A549 (cell line): ENCODE results near the gene MTHFD2L. TPM values are rescaled to one million over a fixed set of nuclear protein-coding genes. Genes with fewer than 3 reads are reported as not detected.

Experiments
- ATAC-seq, 2 experiments: fragments of 200-7000 bp in 1 of 2; fragments of >200 bp in 1 of 2; cut with Nextera tagmentation in 1 of 2; cut with Tn5 transposase in 1 of 2; 3 replicates each; pipeline versions ENCODE4 v1.8.0 to v1.9.1; 2018 to 2020; ENCODE audit warnings: mild to moderate bottlenecking in 1 of 2, moderate library complexity in 1 of 2
- CTCF ChIA-PET: fragments of 300-600 bp; sonication (Branson Sonifier 250); formaldehyde crosslinking; extraction: SDS; loops from one replicate; lab custom pipeline; 2021; ENCODE audit warnings: antibody characterized with exemption, inconsistent platforms; lab: Yijun Ruan, JAX
- POLR2A ChIA-PET: fragments of 350-600 bp; formaldehyde crosslinking; extraction: SDS; loops from one replicate; lab custom pipeline; 2021; ENCODE audit warnings: antibody characterized with exemption, inconsistent platforms; lab: Yijun Ruan, JAX
- DNase-seq, 2 experiments: peaks; one replicate each; pipeline versions ENCODE4 v3.0.0 to v3.0.0-alpha.2; 2011 to 2016; ENCODE audit warnings: low read depth in 1 of 2, low spot score in 1 of 2
- FAIRE-seq: peaks from 2 replicates; lab custom pipeline; 2011; peaks lifted over from hg19 to GRCh38; lab: Jason Lieb, UNC
- H3K27ac ChIP-seq, 2 experiments: fragments of >200 bp; sonication (Bioruptor Twin); formaldehyde crosslinking; 3 replicates each; pipeline ENCODE4 v1.5.1; 2016 to 2017
- H3K4me1 ChIP-seq: fragments of >200 bp; sonication (Bioruptor Twin); formaldehyde crosslinking; 3 replicates; pipeline ENCODE4 v1.6.1; 2016
- H3K4me2 ChIP-seq: fragments of >200 bp; sonication (Bioruptor Twin); formaldehyde crosslinking; 3 replicates; pipeline ENCODE4 v1.6.1; 2016
- H3K4me3 ChIP-seq: fragments of >200 bp; sonication (Bioruptor Twin); formaldehyde crosslinking; 3 replicates; pipeline ENCODE4 v1.5.1; 2016
- H3K9me3 ChIP-seq: fragments of >200 bp; sonication (Bioruptor Twin); formaldehyde crosslinking; 3 replicates; pipeline ENCODE4 v1.6.1; 2016
- BCL3 ChIP-seq: fragments of >200 bp; sonication (Bioruptor Twin); formaldehyde crosslinking; IDR thresholded peaks from 3 replicates; pipeline ENCODE4 v1.6.1; 2016
- BHLHE40 ChIP-seq: IDR thresholded peaks from 2 replicates; pipeline ENCODE4 v1.6.1; 2012; ENCODE audit warnings: low read depth, low read length, inconsistent platforms
- CBX8 ChIP-seq: fragments of 200-600 bp; sonication (generic); IDR thresholded peaks from 2 replicates; pipeline ENCODE4 v1.6.1; 2016
- CEBPB ChIP-seq, 2 experiments: fragments of >200 bp in 1 of 2; sonication (Bioruptor Twin) in 1 of 2; formaldehyde crosslinking in 1 of 2; IDR thresholded peaks; 2 replicates each; pipeline ENCODE4 v1.6.1; 2012 to 2016
- E2F6 ChIP-seq: IDR thresholded peaks from 2 replicates; pipeline ENCODE4 v1.6.1; 2012; ENCODE audit warnings: low read depth, borderline replicate concordance
- EHF ChIP-seq: fragments of 250-450 bp; sonication (Bioruptor Pico); IDR thresholded peaks from 2 replicates; pipeline ENCODE4 v1.5.0; 2020; ENCODE audit warnings: mild to moderate bottlenecking
- EHMT2 ChIP-seq: fragments of 200-600 bp; sonication (generic); IDR thresholded peaks from 2 replicates; pipeline ENCODE4 v1.6.1; 2016; ENCODE audit warnings: antibody characterized with exemption, low read depth, mild to moderate bottlenecking, moderate library complexity
- ELK1 ChIP-seq: fragments of 150-350 bp; IDR thresholded peaks from 2 replicates; pipeline ENCODE4 v1.6.1; 2014; ENCODE audit warnings: low read depth, mild to moderate bottlenecking, low read length
- EP300 ChIP-seq, 2 experiments: fragments of >200 bp; sonication (Bioruptor Twin); formaldehyde crosslinking; IDR thresholded peaks; 2 replicates in 1 of 2; 3 replicates in 1 of 2; pipeline ENCODE4 v1.6.1; 2016 to 2017
- ESRRA ChIP-seq: fragments of 150-350 bp; IDR thresholded peaks from 2 replicates; pipeline ENCODE4 v1.6.1; 2014; ENCODE audit warnings: mild to moderate bottlenecking, low read length, borderline replicate concordance
- FOSL2 ChIP-seq, 2 experiments: fragments of 450-650 bp in 1 of 2; fragments of >200 bp in 1 of 2; sonication (Bioruptor Twin) in 1 of 2; formaldehyde crosslinking; IDR thresholded peaks; 2 replicates each; pipeline versions ENCODE4 v1.5.0 to v1.6.1; 2016 to 2020; ENCODE audit warnings: mild to moderate bottlenecking in 1 of 2, moderate library complexity in 1 of 2
- FOXS1 ChIP-seq: fragments of 250-450 bp; sonication (Bioruptor Pico); IDR thresholded peaks from 2 replicates; pipeline ENCODE4 v1.5.0; 2020; ENCODE audit warnings: mild to moderate bottlenecking, moderate library complexity
- HDAC2 ChIP-seq: fragments of 200-600 bp; sonication (generic); IDR thresholded peaks from 2 replicates; pipeline ENCODE4 v1.6.1; 2016
- HES2 ChIP-seq: fragments of >200 bp; sonication (Bioruptor Twin); formaldehyde crosslinking; IDR thresholded peaks from 2 replicates; pipeline ENCODE4 v1.6.1; 2016
- HOXB13 ChIP-seq: fragments of 250-450 bp; sonication (Bioruptor Pico); IDR thresholded peaks from 2 replicates; pipeline ENCODE4 v1.5.0; 2020; ENCODE audit warnings: low read depth, mild to moderate bottlenecking, moderate library complexity
- HOXB5 ChIP-seq: fragments of 250-450 bp; sonication (Bioruptor Pico); IDR thresholded peaks from 2 replicates; pipeline ENCODE4 v1.5.0; 2020; ENCODE audit warnings: mild to moderate bottlenecking, moderate library complexity
- JUN ChIP-seq, 2 experiments: fragments of >200 bp; sonication (Bioruptor Twin); formaldehyde crosslinking; IDR thresholded peaks; 2 replicates in 1 of 2; 3 replicates in 1 of 2; pipeline ENCODE4 v1.6.1; 2016 to 2017
- JUNB ChIP-seq: fragments of >200 bp; sonication (Bioruptor Twin); formaldehyde crosslinking; IDR thresholded peaks from 2 replicates; pipeline ENCODE4 v1.6.1; 2016
- KDM1A ChIP-seq: fragments of 200-600 bp; sonication (generic); IDR thresholded peaks from 2 replicates; pipeline ENCODE4 v1.6.1; 2016; ENCODE audit warnings: low read depth, mild to moderate bottlenecking
- KDM5A ChIP-seq: fragments of 200-600 bp; sonication (generic); IDR thresholded peaks from 2 replicates; pipeline ENCODE4 v1.6.1; 2016; ENCODE audit warnings: antibody characterized with exemption, mild to moderate bottlenecking
- MAZ ChIP-seq: fragments of 150-350 bp; IDR thresholded peaks from 2 replicates; pipeline ENCODE4 v1.6.1; 2014; ENCODE audit warnings: antibody characterized with exemption, low read depth, low read length, borderline replicate concordance
- MYC ChIP-seq: IDR thresholded peaks from 2 replicates; pipeline ENCODE4 v1.6.1; 2012; ENCODE audit warnings: mild to moderate bottlenecking, inconsistent platforms, low read length, improper control_type of control experiment, borderline replicate concordance
- NPAS2 ChIP-seq: fragments of 250-450 bp; sonication (Bioruptor Pico); IDR thresholded peaks from 2 replicates; pipeline ENCODE4 v1.8.0; 2022; ENCODE audit warnings: mild to moderate bottlenecking, moderate library complexity, borderline replicate concordance
- NR3C1 ChIP-seq: fragments of >200 bp; sonication (Bioruptor Twin); formaldehyde crosslinking; IDR thresholded peaks from 3 replicates; pipeline ENCODE4 v1.6.1; 2017
- PHF8 ChIP-seq: fragments of 200-600 bp; sonication (generic); IDR thresholded peaks from 2 replicates; pipeline ENCODE4 v1.6.1; 2016; ENCODE audit warnings: low read depth, mild to moderate bottlenecking, antibody characterized with exemption, moderate library complexity, borderline replicate concordance
- REST ChIP-seq: fragments of 200-600 bp; sonication (generic); IDR thresholded peaks from 2 replicates; pipeline ENCODE4 v1.6.1; 2016; ENCODE audit warnings: antibody characterized with exemption, mild to moderate bottlenecking, moderate library complexity
- SMC3 ChIP-seq: fragments of >200 bp; sonication (Bioruptor Twin); formaldehyde crosslinking; IDR thresholded peaks from 3 replicates; pipeline ENCODE4 v1.6.1; 2018; ENCODE audit warnings: inconsistent platforms
- SREBF2 ChIP-seq: fragments of 450-650 bp; IDR thresholded peaks from 2 replicates; pipeline ENCODE4 v1.6.1; 2014; ENCODE audit warnings: mild to moderate bottlenecking, moderate library complexity
- USF2 ChIP-seq: fragments of 450-650 bp; IDR thresholded peaks from 2 replicates; pipeline ENCODE4 v1.6.1; 2014; ENCODE audit warnings: antibody characterized with exemption
- ZNF302 ChIP-seq: fragments of 250-450 bp; sonication (Bioruptor Pico); IDR thresholded peaks from 2 replicates; pipeline ENCODE4 v1.9.0; 2021; ENCODE audit warnings: inconsistent platforms, mild to moderate bottlenecking, moderate library complexity
- WGBS: methylation state at CpG from one replicate; pipeline ENCODE4 v1.1.6; 2017; ENCODE audit errors: missing lambda C conversion rate; 5-methylcytosine and 5-hydroxymethylcytosine counted together
- polyA plus RNA-seq, 4 experiments: library from polyadenylated mRNA; depleted of rRNA in 3 of 4; stranded (reverse); fragments of >200 nt; fragmentation: RNase III in 1 of 4; extraction: RNeasy Plus Mini Kit Qiagen cat#74134 plus additional on column Dnase treatment in 1 of 4; gene quantifications; 2 replicates in 3 of 4; 3 replicates in 1 of 4; pipeline ENCODE4 v1.2.3, GENCODE V29; 2011 to 2017

Gene MTHFD2L
- polyA plus RNA-seq, 2 of the 4 experiments (the other 2 are of a cell fraction): 8.5 to 19.3 TPM

GRCh38 chr4:74123065-74123728 lies 34.7 kb upstream of the MTHFD2L start:
- POLR2A ChIA-PET: interaction anchor here (1.1 kb wide), 1 partner anchor 14 kb away, joined by 4 read pairs; no protein-coding TSS in a partner anchor
- Histone ChIP-seq H3K4me1 (peaks cover 17% of the 10 kb centered on the region; the same call in 2 of the 3 replicates), H3K9me3 (peaks cover 9% of the 10 kb centered on the region), H3K4me3 (no peak overlapping the region)
- ATAC-seq: peak; percentile 73 to 81
- DNase-seq: peak in 1 of 2 experiments; percentile 77
- FAIRE-seq: no peak
- WGBS: 63% methylated on average over 1 of the region's 1 CpG
- CTCF ChIA-PET: interaction anchor here (0.5 kb wide), 1 partner anchor 18 kb away, joined by 3 read pairs; no protein-coding TSS in a partner anchor
- no peak for TF ChIP-seq USF2
- peak; percentile 43 to 51; a peak in 1 of 5 replicates for TF ChIP-seq JUN (IDR thresholded peaks at IDR 0.05)
- TF ChIP-seq SMC3: no peak
- TF ChIP-seq EHMT2: no peak
- no peak for TF ChIP-seq FOXS1 (CRISPR knock-in tag)
- no peak for TF ChIP-seq KDM1A
- TF ChIP-seq REST: no peak
- peak; percentile 38 to 42; a peak in 2 of 5 replicates for TF ChIP-seq EP300 (IDR thresholded peaks at IDR 0.05)
- TF ChIP-seq HDAC2: no peak
- no peak for TF ChIP-seq MAZ
- no peak for TF ChIP-seq HES2
- no peak for TF ChIP-seq MYC
- no peak for TF ChIP-seq ELK1
- TF ChIP-seq EHF: no peak
- TF ChIP-seq SREBF2: no peak
- no peak for TF ChIP-seq HOXB5 (CRISPR knock-in tag)
- no peak for TF ChIP-seq FOSL2 (IDR thresholded peaks at IDR 0.05)
- TF ChIP-seq FOSL2 (CRISPR knock-in tag; IDR thresholded peaks at IDR 0.05): peak; percentile 19; the same call in 1 of the 2 replicates
- peak; percentile 64 to 78 for TF ChIP-seq CEBPB (IDR thresholded peaks at IDR 0.05)
- TF ChIP-seq JUNB: no peak
- TF ChIP-seq BCL3: no peak
- TF ChIP-seq E2F6: no peak
- TF ChIP-seq KDM5A: no peak
- TF ChIP-seq PHF8: no peak
- TF ChIP-seq ZNF302: no peak
- no peak for TF ChIP-seq NPAS2 (CRISPR knock-in tag)
- TF ChIP-seq CBX8: no peak
- no peak for TF ChIP-seq ESRRA
- no peak for TF ChIP-seq HOXB13
- no peak for TF ChIP-seq BHLHE40
- no peak for TF ChIP-seq NR3C1
- TF ChIP-seq, all 56 proteins: peak for 4
- H3K27ac ChIP-seq: peak overlapping the region; percentile 67 to 74
- peak overlapping the region; percentile 49 for H3K4me2 ChIP-seq
